Cardiac septum (tissue), 1 donor: ENCODE data around the gene TXNDC17. TPM values are rescaled to one million over a fixed set of nuclear protein-coding genes. Genes with fewer than 3 reads are reported as not detected.

Experiments used
- microRNA-seq: library from miRNA; unstranded; fragments of <30 nt; microRNA quantifications from one replicate; pipeline ENCODE4 v1.2.0, GENCODE V29; 2020
- total RNA-seq: library from RNA; stranded (reverse); fragmentation: NEBNext Ultra II Directional; extraction: Animal tissue kit (Norgen Biotek cat#: 25700); gene quantifications from one replicate; pipeline ENCODE4 v1.2.1, GENCODE V29; 2021
- donor health status: DM: no; HTN: no; CAD: no.

Gene TXNDC17
- total RNA-seq, 1 donor from 2014 or later, result 51.0 TPM

Small RNAs within 50 kb of the gene (microRNA-seq; reads per million reads assigned to microRNA genes)
- gene MIR4520-1 (not detected), gene MIR4520-2 (not detected)

Other genes starting within 250 kb of the TXNDC17 start
- gene AIPL1, start 205.9 kb upstream of the TXNDC17 start, total RNA-seq, result not detected
- not detected for gene PIMREG, start 196.6 kb upstream of the TXNDC17 start, total RNA-seq
- gene PITPNM3, start 84.5 kb upstream of the TXNDC17 start, total RNA-seq, result 0.57 TPM
- gene KIAA0753, start 349 bp upstream of the TXNDC17 start, total RNA-seq, result 7.8 TPM
- gene MED31, start 10.5 kb downstream of the TXNDC17 start, total RNA-seq, result 15.6 TPM
- gene C17orf100, start 10.7 kb downstream of the TXNDC17 start, total RNA-seq, result 0.48 TPM
- 0.11 TPM for gene SLC13A5, start 72.3 kb downstream of the TXNDC17 start, total RNA-seq
- gene XAF1, start 115.0 kb downstream of the TXNDC17 start, total RNA-seq, result 31.7 TPM
- not detected for gene FBXO39, start 135.2 kb downstream of the TXNDC17 start, total RNA-seq
- gene TEKT1, start 190.7 kb downstream of the TXNDC17 start, total RNA-seq, result not detected